ENCODE data around the gene ZNF474. TPM values are rescaled to one million over a fixed set of nuclear protein-coding genes. Genes with fewer than 3 reads are reported as not detected.

Gene ZNF474
- total RNA-seq, 1 donor from 2014 or later: not detected

GRCh38 chr5:122173474-122174415 is 44.4 kb downstream of the ZNF474 start:
- peaks cover 7% of the 10 kb centered on the region for H3K4me1 Mint-ChIP-seq (ENCODE audit: unreplicated experiment)

GRCh38 chr5:122175091-122175490 is 45.7 kb downstream of the ZNF474 start:
- Mint-ChIP-seq H3K27me3 (ENCODE audit: unreplicated experiment) (no peaks in the 10 kb centered on the region), H3K36me3 (ENCODE audit: low read depth, unreplicated experiment) (no peaks in the 10 kb centered on the region), H3K4me1 (ENCODE audit: unreplicated experiment) (peaks cover 7% of the 10 kb centered on the region), H3K27ac (ENCODE audit: unreplicated experiment) (no peak overlapping the region), H3K4me3 (ENCODE audit: unreplicated experiment) (no peak overlapping the region), H3K9me3 (ENCODE audit: unreplicated experiment) (no peaks in the 10 kb centered on the region)
- DNase-seq (ENCODE audit: low spot score): no peak
- TF ChIP-seq, protein P1, sequence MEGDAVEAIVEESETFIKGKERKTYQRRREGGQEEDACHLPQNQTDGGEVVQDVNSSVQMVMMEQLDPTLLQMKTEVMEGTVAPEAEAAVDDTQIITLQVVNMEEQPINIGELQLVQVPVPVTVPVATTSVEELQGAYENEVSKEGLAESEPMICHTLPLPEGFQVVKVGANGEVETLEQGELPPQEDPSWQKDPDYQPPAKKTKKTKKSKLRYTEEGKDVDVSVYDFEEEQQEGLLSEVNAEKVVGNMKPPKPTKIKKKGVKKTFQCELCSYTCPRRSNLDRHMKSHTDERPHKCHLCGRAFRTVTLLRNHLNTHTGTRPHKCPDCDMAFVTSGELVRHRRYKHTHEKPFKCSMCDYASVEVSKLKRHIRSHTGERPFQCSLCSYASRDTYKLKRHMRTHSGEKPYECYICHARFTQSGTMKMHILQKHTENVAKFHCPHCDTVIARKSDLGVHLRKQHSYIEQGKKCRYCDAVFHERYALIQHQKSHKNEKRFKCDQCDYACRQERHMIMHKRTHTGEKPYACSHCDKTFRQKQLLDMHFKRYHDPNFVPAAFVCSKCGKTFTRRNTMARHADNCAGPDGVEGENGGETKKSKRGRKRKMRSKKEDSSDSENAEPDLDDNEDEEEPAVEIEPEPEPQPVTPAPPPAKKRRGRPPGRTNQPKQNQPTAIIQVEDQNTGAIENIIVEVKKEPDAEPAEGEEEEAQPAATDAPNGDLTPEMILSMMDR (IDR thresholded peaks at IDR 0.05; ENCODE audit: unreplicated experiment): no peak

More at GRCh38 chr5:122173474-122174415, 44.4 kb downstream of the ZNF474 start:
- Mint-ChIP-seq H3K4me3 (ENCODE audit: unreplicated experiment) (no peak overlapping the region), H3K27ac (ENCODE audit: unreplicated experiment) (no peak overlapping the region), H3K9me3 (ENCODE audit: unreplicated experiment) (no peaks in the 10 kb centered on the region), H3K36me3 (ENCODE audit: low read depth, unreplicated experiment) (no peaks in the 10 kb centered on the region), H3K27me3 (ENCODE audit: unreplicated experiment) (no peaks in the 10 kb centered on the region)
- TF ChIP-seq, protein P1 (IDR thresholded peaks at IDR 0.05; ENCODE audit: unreplicated experiment): no peak
- no peak for DNase-seq (ENCODE audit: low spot score)

GRCh38 chr5:122175852-122176251 is 46.5 kb downstream of the ZNF474 start:
- H3K4me3 Mint-ChIP-seq (ENCODE audit: unreplicated experiment): no peak overlapping the region
- H3K9me3 Mint-ChIP-seq (ENCODE audit: unreplicated experiment): no peaks in the 10 kb centered on the region
- H3K36me3 Mint-ChIP-seq (ENCODE audit: low read depth, unreplicated experiment): no peaks in the 10 kb centered on the region
- TF ChIP-seq, protein P1 (IDR thresholded peaks at IDR 0.05; ENCODE audit: unreplicated experiment): no peak
- H3K27me3 Mint-ChIP-seq (ENCODE audit: unreplicated experiment): no peaks in the 10 kb centered on the region
- no peaks in the 10 kb centered on the region for H3K4me1 Mint-ChIP-seq (ENCODE audit: unreplicated experiment)
- H3K27ac Mint-ChIP-seq (ENCODE audit: unreplicated experiment): no peak overlapping the region
- no peak for DNase-seq (ENCODE audit: low spot score)

DNA sequence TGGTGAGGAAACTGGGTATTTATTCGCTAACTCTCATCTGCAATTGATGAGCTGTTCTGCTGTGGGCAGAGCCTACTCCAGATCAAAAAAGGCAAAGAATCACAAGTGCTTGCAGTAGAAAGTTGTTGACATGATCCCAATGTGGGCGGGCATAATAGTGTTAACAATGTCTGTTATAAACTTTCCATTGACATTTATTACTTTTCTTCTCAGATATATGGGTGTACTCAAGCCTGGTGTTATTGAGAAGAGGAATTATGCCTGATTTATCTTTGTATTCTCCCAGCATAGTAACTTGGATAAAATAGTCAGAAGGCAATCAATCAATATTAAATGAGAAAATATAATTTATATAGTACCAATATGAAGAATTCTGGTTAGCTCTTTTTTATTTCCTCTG is 47.8 kb downstream of the ZNF474 start:
- DNase-seq (ENCODE audit: low spot score): no peak
- Mint-ChIP-seq H3K36me3 (ENCODE audit: low read depth, unreplicated experiment) (no peaks in the 10 kb centered on the region), H3K4me3 (ENCODE audit: unreplicated experiment) (no peak overlapping the region), H3K27me3 (ENCODE audit: unreplicated experiment) (no peaks in the 10 kb centered on the region), H3K4me1 (ENCODE audit: unreplicated experiment) (no peaks in the 10 kb centered on the region), H3K9me3 (ENCODE audit: unreplicated experiment) (no peaks in the 10 kb centered on the region), H3K27ac (ENCODE audit: unreplicated experiment) (no peak overlapping the region)
- TF ChIP-seq, protein P1 (IDR thresholded peaks at IDR 0.05; ENCODE audit: unreplicated experiment): no peak

DNA sequence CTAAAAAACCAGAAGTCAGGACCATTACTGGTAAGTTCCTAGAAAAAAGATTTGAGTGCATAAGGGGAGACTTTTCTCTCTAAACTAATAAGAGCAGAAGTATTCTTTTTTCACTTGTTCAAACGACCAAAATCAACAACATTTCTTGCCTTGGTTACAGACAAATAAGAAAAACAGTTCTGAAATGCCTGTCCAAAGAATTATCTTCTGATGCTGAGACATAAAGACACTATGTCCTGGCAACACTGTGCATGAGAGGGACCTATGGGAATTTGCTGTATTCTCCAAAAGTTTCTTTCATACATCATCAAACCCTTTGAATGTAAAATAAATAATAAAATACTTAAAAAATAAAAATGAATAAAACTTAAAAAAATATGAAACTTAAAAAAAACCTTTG is 50.4 kb downstream of the ZNF474 start:
- Mint-ChIP-seq H3K27ac (ENCODE audit: unreplicated experiment) (no peak overlapping the region), H3K4me3 (ENCODE audit: unreplicated experiment) (no peak overlapping the region), H3K9me3 (ENCODE audit: unreplicated experiment) (no peaks in the 10 kb centered on the region), H3K4me1 (ENCODE audit: unreplicated experiment) (peaks cover 3% of the 10 kb centered on the region), H3K36me3 (ENCODE audit: low read depth, unreplicated experiment) (no peaks in the 10 kb centered on the region), H3K27me3 (ENCODE audit: unreplicated experiment) (no peaks in the 10 kb centered on the region)
- no peak for DNase-seq (ENCODE audit: low spot score)
- TF ChIP-seq, protein P1 (IDR thresholded peaks at IDR 0.05; ENCODE audit: unreplicated experiment): no peak

All from endothelial cell (in vitro differentiated cells).